GM18907 (cell line): Measurements from ENCODE around the gene REEP2.

Source experiments
- ATAC-seq: cut with Tn5 transposase; IDR thresholded peaks from one replicate; pipeline ENCODE4 v1.9.1; 2021; ENCODE audit warnings: mild to moderate bottlenecking, moderate library complexity; ENCODE audit not compliant: unreplicated experiment

Gene REEP2

DNA sequence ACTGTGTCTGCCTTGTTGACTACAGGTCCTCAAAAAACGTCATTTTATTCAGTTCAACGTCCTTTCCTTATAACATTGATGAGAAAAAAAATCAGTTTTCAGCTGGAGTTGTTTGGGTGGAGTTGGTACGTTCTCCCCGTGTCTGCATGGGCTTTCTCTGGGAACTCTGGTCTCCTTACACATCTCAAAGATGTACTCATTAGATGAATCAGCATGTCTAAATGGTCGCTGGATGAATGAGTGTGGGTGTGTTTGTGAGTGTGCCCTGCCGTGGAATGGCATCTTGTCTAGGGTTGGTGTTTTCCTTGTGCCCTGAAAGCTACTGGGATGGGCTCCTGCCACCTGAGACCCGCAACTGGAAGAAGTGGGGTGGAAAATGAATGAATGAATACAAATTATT, 56.5 kb downstream of the REEP2 start:
- ATAC-seq = no peak
